Gastrocnemius medialis (tissue), 4 donors: ENCODE results near the gene ADAMTS4.

Experiments used
- CTCF ChIP-seq, 5 experiments: fragments of 450-650 bp in 3 of 5; fragments of 200-600 bp in 2 of 5; sonication (generic) in 2 of 5; IDR thresholded peaks in 4 of 5; conservative IDR thresholded peaks in 1 of 5; 1 replicate in 4 of 5; 2 replicates in 1 of 5; pipeline ENCODE4 v1.5.1; 2016 to 2019; ENCODE audit warnings: antibody characterized with exemption in 5 of 5, mild to moderate bottlenecking in 3 of 5, moderate library complexity in 3 of 5
- POLR2A ChIP-seq, 2 donors: fragments of 450-650 bp; IDR thresholded peaks; one replicate each; pipeline ENCODE4 v1.6.1; 2017; ENCODE audit warnings: antibody characterized with exemption in 2 of 2, mild to moderate bottlenecking in 2 of 2, moderate library complexity in 2 of 2

GRCh38 chr1:161160671-161161145, 38.1 kb downstream of the ADAMTS4 start:
- TF ChIP-seq POLR2A (IDR thresholded peaks at IDR 0.05) (no peak), CTCF (IDR thresholded peaks at IDR 0.05 in 4 of 5, conservative IDR thresholded peaks at IDR 0.05 in 1 of 5) (no peak)
